Stimulated activated CD8-positive, alpha-beta memory T cell treated with anti-CD3 and anti-CD28 coated beads, Interleukin-15, amount 100 ng/mL, for 48 hours (primary cell): ENCODE measurements around the gene UBAP1.
"Not testable (repeated sequence)": the region's sequence is repeated elsewhere in the genome, so short reads cannot be mapped to it uniquely, and the experiment has no call there.

Source experiments
- DNase-seq, 2 donors: peaks; one replicate each; pipeline ENCODE4 v3.0.0-alpha.2; 2020; ENCODE audit warnings: low read depth in 2 of 2

Gene UBAP1

DNA sequence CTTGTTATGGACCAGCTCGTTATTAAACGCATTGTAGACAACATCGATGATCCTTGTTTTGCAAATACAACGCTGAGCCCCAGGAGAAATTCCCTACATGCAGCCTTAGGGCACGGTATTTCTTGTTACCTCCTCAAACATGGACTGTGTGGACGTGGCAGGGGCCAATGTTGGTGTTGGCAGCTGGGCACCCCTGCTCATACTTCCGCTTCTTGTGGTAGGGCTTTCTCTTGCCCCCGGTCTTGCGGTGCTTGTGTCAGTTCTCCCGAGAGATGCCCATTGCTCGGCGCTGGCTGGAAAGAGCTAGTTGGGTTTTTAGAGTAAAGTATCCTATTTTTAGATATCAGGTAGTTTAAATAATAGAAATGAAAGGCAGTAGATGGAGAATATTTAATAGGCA is 45.5 kb downstream of the UBAP1 start:
- DNase-seq: no peak

GRCh38 chr9:34226144-34226760 is 47.4 kb downstream of the UBAP1 start:
- DNase-seq: not testable (repeated sequence)

DNA sequence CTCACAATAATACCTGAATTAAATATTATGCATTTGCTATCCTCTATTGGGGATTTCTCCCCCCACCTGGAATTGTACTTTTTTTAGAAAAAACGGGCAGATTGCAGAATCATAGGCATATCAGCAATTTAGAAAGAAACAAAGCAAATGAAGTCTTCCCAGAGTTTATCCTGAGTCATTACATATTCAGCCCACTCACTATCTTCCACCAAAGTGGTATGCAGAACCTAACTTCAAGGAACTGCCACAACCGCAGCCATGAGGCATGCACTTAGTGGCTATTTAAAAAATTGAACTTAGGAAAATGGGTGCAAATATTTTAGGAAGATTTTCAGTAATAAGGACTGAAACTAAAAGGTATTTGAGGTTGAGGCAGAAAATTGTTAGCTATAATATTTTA is 48.6 kb downstream of the UBAP1 start:
- no peak for DNase-seq

GRCh38 chr9:34230556-34230955 is 51.7 kb downstream of the UBAP1 start:
- DNase-seq: no peak

GRCh38 chr9:34232201-34232600 is 53.4 kb downstream of the UBAP1 start:
- DNase-seq: no peak

- no peak for DNase-seq
Measured at GRCh38 chr9:34233672-34234071, 54.8 kb downstream of the UBAP1 start.

- no peak for DNase-seq
Measured at GRCh38 chr9:34237836-34238235, 59.0 kb downstream of the UBAP1 start.

DNA sequence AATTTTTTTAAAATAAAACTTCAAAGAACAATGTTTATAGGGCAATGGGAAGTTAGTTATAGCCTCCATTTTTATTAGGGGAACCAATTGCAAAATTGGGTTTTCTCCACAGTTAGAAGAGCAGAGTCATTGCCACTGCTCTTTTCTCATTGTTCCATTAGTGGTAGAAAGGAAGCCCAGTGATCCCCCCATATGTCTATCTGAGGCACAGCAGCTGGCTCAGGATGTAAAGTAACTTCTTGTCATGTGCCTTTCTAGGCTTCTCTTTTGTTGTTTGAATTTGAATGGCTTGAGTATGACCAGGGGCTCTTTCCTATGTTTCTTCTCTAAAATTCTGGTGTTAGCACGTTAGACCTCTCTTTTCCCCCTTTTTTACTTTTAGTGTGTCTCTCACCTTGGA is 61.2 kb downstream of the UBAP1 start:
- no peak for DNase-seq

- no peak for DNase-seq
Measured at GRCh38 chr9:34242830-34243229, 64.0 kb downstream of the UBAP1 start.

DNA sequence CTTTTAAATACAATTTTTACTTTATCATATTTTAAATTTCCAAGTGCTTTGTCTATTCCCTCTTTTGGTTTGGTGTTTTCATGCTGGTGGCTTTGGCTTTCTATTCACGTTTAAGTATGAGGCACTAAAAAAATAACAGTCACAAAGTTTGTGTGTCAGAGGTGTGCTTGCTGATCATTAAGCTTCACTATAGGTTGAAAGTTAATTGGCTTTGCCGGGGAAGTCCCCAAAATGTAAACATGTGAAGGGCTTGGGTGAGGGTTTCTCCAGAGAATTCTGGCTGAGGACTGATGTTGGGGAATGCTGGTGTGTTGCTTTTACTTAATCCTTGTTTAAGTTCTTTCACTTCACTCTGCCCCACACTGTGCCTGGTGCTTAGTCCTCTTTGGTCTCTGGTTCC is 66.4 kb downstream of the UBAP1 start:
- not testable (repeated sequence) for DNase-seq

- DNase-seq: no peak
Measured at GRCh38 chr9:34246453-34246852, 67.6 kb downstream of the UBAP1 start.

GRCh38 chr9:34247782-34248181 is 68.9 kb downstream of the UBAP1 start:
- not testable (repeated sequence) for DNase-seq

GRCh38 chr9:34249274-34249673 is 70.4 kb downstream of the UBAP1 start:
- no peak for DNase-seq

DNA sequence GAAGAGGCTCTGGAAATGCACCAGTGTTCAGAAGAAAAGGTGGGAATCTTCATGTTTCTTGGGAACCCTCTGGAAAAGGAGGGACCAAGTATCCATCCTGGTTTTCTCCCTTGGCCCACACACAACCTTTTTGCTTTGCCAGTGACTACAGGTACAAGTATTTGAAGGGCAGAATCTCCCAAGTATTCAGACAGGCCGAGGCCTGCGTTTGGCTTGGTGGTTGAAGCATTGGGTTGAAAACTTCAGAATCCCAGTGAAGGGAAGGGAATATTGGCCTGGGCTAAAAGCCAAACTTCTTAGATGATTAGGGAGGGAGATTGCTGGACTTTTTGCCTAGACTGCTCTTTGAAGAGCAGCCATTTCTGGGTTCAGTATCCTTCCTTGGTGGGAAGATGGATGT is 71.9 kb downstream of the UBAP1 start:
- DNase-seq: no peak

- no peak for DNase-seq
Measured at GRCh38 chr9:34252016-34252415, 73.2 kb downstream of the UBAP1 start.

- DNase-seq: peak; percentile 10 to 39
Measured at GRCh38 chr9:34252670-34253459, 74.0 kb downstream of the UBAP1 start.

DNA sequence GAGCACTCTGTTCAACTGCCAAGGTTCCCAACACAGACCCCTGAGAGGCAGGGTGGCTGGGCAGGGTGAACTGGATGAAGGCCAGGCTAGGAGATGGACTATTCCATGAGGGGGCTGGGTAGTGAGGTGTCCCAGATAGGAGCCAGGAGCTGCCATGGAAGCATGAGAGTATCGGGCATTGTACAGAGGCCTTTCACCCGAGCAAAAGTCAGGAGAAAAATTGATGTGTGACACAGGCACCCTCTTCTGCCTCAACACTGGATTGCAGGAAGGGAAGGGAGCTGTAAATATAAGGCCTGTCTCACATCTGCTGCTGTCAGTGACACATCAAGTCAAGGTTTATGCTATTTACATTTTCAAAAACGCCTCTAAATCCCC is 74.6 kb downstream of the UBAP1 start:
- DNase-seq: no peak

DNA sequence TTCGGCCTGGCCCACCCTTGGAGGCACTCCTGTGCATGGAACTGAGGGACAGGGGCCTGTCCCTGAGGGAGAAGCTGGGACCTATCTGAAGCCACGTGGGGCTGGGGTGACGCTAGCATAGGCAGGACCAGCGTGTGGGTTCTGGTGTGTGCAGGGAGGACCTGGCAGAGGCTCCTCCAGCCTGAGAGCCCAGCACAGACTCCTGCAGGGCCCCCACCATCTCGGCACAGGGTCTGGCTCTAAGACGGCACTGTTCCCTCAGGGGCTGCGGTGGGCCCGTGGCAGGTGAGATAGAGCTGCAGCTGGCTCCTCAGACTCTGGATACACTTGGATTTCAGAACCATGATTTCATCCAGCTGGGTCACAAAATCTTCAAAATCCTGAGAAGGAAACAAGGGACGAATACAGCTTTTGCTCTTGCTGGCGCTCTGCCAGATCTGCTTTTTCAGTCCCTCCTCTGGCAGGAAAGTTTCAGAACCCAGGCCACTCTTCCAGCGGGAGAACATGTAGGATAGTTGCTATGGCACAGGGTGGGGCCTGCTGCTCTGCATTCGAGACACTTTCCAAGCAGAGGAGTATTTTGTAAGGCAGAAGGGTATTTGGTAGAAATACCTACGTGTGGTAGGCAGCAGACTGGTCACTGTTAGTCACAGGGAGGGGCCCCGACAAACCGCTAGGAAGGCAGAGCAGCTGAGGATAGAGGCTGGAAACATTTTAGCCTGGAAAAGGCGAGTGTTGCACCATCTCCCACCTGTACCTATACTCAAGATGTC is 75.5 kb downstream of the UBAP1 start:
- no peak for DNase-seq

- DNase-seq: no peak
Measured at GRCh38 chr9:34254966-34255825, 76.4 kb downstream of the UBAP1 start.

DNA sequence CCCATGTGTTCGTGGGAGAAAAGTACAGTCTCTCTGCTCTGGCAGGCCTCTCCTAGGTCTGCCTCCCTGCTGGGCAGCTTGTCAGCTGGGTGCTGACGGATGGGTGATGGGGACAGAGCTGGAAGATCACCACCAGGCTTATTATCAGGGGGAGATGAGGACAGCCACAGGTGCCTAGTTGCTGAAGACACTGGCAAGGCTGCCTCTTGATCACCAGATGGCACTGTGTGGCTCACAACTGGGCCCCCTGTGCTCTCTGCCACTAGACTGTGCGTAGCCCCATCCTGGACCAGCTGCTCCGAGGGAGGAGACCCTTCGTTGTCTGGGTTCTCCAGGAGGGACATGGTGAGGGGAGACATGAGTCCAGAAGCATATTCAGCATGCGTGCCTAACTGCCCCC is 77.3 kb downstream of the UBAP1 start:
- DNase-seq: no peak

GRCh38 chr9:34256987-34257585 is 78.2 kb downstream of the UBAP1 start:
- DNase-seq: no peak
